ENCODE data around the gene MEIOSIN. TPM values are rescaled to one million over a fixed set of nuclear protein-coding genes. Genes with fewer than 3 reads are reported as not detected.
A peak's percentile ranks its signal among the peaks of the same experiment; 100 is the strongest.

MEIOSIN gene
- total and polyA plus RNA-seq, 9 of the 15 experiments (the other 6 are each of a cell fraction or from before 2014, with no cell fraction given), result 0.06 to 2.0 (median 0.76) TPM

DNA sequence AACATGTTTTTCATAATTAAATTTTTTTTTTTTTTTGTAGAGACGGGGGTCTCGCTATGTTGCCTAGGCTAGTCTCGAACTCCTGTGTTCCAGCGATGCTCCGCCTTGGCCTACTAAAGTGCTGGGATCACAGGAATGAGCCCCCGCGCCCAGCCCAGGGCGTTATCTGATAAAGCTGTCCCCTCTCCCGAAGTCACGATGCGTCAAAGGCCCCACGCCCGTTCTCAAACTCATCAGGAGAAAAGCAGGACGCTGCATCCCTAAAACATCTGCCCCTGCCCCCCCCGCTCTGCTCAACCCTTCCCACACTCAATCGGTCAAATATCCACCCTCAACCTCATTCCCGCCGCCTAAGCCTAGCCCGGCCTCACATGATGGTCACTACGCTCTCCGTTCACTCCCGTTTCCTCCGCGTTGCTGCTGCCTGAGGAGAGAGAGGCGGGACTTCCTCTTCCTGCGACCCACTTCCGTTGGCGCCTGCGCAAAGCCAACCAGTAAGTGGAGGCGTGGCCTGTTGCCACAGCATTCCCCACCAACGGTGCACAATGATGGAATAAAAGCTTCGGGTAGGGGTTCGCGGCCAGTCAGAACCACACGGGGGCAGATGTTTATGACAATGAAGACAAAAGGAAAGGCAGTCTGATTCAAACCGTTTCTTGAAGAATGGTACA is 41.6 kb upstream of the MEIOSIN start, which contains the start of gene SNRPD2 (continued):
- TF ChIP-seq ZNF318 (IDR thresholded peaks at IDR 0.05; ENCODE audit: borderline replicate concordance in 1 of 2, low read depth in 1 of 2) (0 out of 4 replicates have a peak, but pooled peaks of 1 of the 2 experiments have one; percentile 44), ZNF277 (CRISPR knock-in tag; IDR thresholded peaks at IDR 0.05; ENCODE audit: borderline replicate concordance) (no peak), TAF9B (IDR thresholded peaks at IDR 0.05; ENCODE audit: partially characterized antibody) (peak; percentile 93), SMARCA4 (IDR thresholded peaks at IDR 0.05) (peak; percentile 41), KHSRP (IDR thresholded peaks at IDR 0.05) (no peak), NR4A1 (CRISPR knock-in tag; IDR thresholded peaks at IDR 0.05) (no peak), NR4A1 (tag; IDR thresholded peaks at IDR 0.05) (no peak), HDAC6 (IDR thresholded peaks at IDR 0.05; ENCODE audit: low read depth, low read length) (no peak), ZNF551 (CRISPR knock-in tag; IDR thresholded peaks at IDR 0.05) (no peak), MCM2 (IDR thresholded peaks at IDR 0.05; ENCODE audit: low read depth) (no peak), GATAD2A (IDR thresholded peaks at IDR 0.05) (no peak), KAT8 (IDR thresholded peaks at IDR 0.05; ENCODE audit: low read depth) (no peak), ZBTB34 (CRISPR knock-in tag; IDR thresholded peaks at IDR 0.05) (no peak), ELK1 (CRISPR knock-in tag; IDR thresholded peaks at IDR 0.05) (no peak), HDAC3 (IDR thresholded peaks at IDR 0.05; ENCODE audit: borderline replicate concordance, partially characterized antibody) (no peak), PURB (CRISPR knock-in tag; IDR thresholded peaks at IDR 0.05; ENCODE audit: low read depth) (no peak), CC2D1A (IDR thresholded peaks at IDR 0.05) (no peak; the same call in 1 of the 2 replicates)
